Right forelimb (tissue), 1 donor: Measurements from ENCODE around the gene POU1F1.
"Not testable (repeated sequence)": the region's sequence is repeated elsewhere in the genome, so short reads cannot be mapped to it uniquely, and the experiment has no call there.

Experiments
- DNase-seq: peaks from one replicate; pipeline ENCODE4 v3.0.0-alpha.2; 2018

The POU1F1 gene

DNA sequence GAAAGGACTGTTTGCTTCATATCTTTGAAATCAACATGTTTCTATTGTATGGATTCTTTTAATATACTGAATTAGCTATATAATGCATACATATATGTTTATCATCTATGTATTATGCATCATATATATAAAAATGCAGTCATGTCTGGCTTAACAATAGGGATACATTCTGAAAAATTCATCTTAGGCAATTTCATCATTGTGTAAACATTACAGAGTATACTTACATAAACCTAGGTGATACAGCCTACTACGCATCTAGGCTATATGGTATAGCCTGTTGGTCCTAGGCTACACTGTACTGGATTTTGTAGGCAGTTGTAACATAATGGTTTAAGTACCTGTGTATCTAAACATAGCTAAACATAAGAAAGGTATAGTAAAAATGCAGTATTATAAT, 27.6 kb downstream of the POU1F1 start:
- DNase-seq = no peak

DNA sequence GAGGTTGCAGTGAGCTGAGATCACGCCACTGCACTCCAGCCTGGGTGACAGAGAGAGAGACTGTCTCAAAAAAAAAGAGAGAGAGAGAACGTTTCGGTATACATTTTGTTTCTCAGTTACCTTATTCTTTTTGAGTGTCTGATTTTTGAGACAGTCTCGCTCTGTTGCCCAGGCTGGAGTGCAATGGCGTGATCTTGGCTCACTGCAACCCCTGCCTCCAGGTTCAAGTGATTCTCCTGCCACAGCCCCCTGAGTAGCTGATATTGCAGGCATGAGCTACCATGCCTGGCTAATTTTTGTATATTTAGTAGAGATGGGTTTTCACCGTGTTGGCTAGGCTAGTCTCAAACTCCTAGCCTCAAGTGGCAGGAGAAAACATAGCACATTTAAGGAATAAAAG, 28.2 kb downstream of the POU1F1 start:
- not testable (repeated sequence) for DNase-seq

DNA sequence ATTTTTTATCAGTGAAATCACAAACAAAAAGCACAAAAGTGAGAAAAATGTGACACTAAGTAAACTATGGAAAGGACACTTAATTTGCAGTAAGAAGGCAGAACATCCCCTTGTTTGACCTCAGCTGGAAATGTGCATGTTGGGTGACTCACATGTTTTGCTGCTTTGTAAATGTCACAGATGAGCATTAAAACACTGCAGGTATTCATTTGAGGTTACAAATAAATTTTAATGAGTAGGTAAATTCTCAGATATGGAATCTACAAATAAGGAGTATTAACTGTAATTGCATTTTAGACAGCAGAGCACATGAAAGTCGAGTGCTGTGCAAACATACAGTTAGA, 29.0 kb downstream of the POU1F1 start:
- DNase-seq = no peak

DNA sequence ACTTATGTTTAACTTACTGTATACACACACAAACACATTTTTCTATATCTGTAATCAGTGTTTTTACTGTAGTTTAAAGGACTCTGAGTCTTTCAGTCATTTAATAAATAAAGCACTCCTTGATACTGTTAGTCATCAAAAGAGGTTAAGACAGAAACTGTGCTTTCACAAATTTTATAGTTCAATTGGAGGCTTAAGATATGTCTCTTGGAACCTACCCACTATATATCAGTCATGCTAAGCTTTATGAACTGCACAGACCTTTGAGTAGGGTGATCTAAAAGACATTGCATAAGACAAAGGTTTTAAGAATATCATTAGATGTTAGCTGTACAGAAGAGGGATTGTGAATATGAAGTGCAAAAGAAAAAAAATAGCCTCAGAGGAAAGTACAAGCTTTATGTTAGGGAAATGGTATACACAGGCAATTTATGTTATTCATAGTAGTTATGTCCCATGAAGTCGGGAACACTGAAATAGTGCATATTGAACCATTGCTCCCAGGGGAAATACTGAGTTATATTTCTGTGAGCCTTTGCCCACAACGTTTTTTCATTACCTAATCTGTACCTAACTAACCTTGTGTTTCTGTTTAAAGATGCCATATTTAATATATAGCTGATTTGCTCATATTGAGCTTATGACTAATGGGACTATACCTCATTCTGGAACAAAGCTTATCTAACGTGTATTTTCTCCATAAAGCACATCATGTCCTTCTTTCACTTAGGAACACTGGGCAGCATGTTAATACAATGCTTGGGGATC, 29.5 kb downstream of the POU1F1 start:
- DNase-seq = no peak

DNA sequence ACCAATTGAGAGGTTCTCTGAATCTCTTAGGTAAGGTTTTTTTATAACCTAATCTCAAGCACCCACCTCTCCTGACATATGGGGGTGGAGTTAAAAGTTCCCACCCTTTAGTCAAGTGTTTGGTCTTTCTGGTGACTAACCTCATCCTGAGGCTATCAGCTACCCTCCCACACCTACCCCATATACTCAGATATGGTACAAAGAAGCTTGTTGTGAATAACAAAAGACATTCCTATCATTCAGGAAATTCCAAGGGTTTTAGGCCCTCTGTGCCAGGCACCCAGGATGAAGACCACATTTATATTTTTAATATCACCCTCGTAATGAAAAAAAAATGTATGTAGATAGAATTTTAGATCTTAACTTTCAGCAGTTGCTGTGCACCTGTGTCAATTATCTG, 40.3 kb downstream of the POU1F1 start:
- no peak for DNase-seq

DNA sequence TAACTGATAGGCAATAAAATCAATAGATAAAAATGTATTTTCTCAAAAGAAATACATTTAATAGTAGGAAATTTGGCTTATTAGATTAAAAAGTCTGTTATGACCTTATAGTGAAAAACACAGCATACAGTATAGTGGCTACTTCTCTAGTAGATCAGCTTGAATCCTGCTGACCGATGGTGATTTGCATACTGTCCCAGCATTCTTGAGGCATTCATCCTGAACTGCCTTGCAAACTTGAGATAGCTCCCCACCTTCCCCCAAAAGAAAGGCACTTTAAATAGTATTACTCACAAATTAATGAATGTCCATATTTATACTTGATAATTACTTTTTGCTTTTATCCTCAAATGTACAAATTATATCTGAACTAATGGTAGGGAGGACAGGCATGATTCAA, 42.6 kb downstream of the POU1F1 start:
- DNase-seq = no peak

DNA sequence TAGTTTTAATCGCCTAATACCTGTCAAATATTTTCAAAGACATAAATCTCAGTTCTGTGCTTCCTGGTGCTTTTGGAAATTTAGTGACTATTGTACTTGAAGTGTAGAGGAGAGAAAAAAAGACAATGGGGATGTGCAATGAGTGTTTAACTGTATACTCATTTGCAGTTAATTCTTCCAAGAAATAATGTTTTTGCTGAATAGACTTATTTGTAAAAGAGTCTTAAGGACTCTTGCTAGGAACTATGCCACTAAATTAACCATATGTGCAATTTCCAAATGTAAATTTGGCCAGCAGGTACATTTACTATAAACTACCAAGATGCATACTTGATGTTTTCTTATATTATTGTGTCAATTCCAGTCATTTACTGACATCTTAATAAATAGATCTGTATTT, 47.3 kb downstream of the POU1F1 start:
- no peak for DNase-seq

DNA sequence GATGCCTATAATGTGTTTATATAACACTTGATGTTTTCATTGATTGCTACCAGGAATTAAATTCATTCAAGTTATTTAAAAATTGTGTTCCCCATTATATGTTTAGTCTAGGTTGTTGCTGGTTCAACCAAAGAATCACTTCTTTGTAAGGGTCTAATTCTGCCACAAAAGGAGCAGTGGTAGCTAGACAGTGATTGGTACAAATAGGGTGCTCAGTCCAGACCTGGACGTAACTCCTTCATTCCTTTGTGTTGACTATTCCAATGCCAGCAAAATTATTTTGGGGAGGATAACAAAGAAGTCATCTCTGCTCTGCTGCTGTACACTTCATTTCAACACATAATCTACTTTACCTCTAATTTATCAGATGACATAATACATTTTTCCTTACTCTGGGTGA, 48.1 kb downstream of the POU1F1 start:
- DNase-seq = no peak

DNA sequence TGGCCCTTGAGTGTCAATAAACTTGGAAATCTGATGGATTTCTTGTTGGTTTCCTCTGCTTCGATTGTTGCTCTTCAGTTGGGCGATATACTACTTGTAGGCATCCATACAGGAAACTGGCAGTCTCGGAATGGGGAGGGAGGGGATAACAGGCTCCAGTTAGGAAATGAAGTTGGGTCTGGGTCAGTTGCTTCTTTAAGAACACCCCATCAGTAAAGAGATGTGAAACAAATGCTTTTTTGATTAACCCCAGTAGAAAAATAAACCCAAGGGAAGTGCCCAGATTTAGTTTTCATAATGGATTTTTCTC, 48.6 kb downstream of the POU1F1 start:
- DNase-seq = no peak

DNA sequence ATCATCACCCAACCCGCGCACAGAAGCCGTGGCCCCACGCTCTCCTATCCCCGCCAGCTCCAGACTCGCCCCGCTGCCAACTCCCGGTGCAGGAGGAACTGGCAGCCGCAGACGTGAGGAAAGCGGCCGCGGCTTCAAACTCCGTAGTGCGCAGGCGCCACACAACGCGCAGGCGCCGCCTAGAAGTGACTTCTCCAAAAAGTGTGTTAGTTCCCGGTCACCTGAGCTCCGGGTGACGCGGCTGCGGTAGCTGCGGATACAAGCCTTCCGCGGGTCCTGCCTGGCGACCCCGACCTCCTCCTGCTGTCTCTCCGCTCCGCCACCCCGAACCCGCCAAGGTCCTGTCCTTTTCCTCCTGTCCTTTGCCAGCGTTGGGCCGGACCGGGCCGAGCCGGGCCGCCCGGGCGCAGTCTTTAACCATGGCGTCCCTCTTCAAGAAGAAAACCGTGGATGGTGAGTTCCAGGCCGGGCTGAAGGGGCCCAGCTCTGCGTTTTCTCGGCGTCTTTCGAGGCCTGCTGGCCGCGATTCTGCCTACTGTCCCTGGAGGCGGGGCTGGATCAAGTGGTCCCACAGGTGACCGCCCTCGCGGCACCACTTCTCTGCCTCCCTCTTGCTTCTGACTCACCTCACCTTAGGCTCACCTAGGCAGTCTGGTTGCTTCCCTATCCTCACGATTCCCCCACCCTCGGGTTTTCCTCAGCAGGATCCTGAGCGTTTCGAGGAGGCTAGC, 49.1 kb downstream of the POU1F1 start, which contains the start of gene CHMP2B:
Gene CHMP2B, plus strand, starts transcription at position 206 of the 731 bp plus-strand sequence. Its CDS starts 214 bp downstream, at position 420.
- peak; percentile 96 for DNase-seq

DNA sequence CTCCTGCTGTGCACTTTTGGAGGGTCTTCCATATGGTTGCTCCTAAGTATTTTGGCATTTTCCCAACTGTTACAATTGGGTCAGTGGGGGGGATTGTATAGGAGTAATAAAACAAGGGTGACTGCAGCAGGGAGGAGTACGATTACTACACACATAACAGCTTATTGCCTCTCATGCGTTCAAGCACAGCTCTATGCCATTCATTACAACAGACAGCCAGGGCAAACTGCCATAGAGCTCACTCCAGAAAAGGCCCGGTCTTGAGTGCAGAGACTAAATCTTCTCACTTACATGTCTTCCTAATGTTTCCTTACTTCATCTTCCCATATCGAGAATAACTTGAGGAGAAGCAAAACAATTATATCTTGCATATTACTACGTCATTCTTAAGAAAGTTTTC, 50.7 kb downstream of the POU1F1 start:
- no peak for DNase-seq

DNA sequence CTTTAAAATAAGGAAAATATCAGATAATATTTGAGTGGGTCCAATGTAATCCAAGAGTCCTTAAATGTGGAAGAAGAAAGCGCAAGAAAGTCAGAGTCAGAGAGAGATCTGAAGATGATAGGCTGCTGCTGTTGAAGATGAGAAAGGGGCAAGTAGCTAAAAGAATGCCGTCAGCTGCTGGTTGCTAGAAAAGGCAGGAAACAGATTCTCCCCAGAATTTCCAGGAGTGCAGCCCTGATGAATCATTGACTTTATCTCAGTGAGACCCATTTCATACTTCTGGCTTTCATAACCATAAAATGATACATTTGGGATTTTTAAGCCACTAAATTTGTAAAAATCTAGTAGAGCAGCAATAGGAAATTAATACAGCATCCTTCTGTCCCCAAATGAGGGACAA, 56.8 kb downstream of the POU1F1 start:
- DNase-seq = no peak

DNA sequence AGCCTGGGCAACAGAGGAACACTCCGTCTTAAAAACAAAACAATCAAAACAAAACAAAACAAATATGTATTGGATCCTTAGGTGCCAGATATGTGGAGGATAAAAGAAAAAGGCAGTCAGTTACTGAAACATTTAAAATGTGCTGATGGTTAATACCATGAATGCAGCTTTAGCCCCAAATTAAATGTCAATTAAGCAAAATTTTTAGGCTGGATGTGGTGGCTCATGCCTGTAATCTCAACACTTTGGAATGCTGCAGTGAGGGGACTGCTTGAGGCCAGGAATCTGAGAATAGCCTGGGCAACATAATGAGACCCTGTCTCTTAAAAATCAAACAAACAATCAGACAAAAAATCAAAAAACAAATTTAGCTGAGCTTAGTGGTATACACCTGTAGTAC, 57.8 kb downstream of the POU1F1 start:
- no peak for DNase-seq
